OCI-LY7 (cell line): Measurements from ENCODE around the gene ARGLU1. TPM values are rescaled to one million over a fixed set of nuclear protein-coding genes. Genes with fewer than 3 reads are reported as not detected.

Experiments used
- BruUV-seq: library from RNA; stranded (reverse); fragments of 400-500 nt; replicated peaks from 2 replicates; lab custom pipeline; 2021; lab: Mats Ljungman, UMichigan
- CTCF ChIA-PET: fragments of 300-600 bp; sonication (Branson Sonifier 250); formaldehyde crosslinking; loops from one replicate; lab custom pipeline; 2022; ENCODE audit warnings: antibody characterized with exemption; ENCODE audit not compliant: unreplicated experiment; lab: Charles Lee
- POLR2A ChIA-PET: fragments of 300-600 bp; sonication (Branson Sonifier 250); formaldehyde crosslinking; loops from one replicate; lab custom pipeline; 2022; ENCODE audit warnings: antibody characterized with exemption; lab: Charles Lee
- DNase-seq: peaks from one replicate; pipeline ENCODE4 v3.0.0-alpha.2; 2015; ENCODE audit warnings: low spot score
- H2AFZ ChIP-seq: fragments of 200-600 bp; sonication (generic), shearing (Covaris generic); 2 replicates; pipeline ENCODE4 v1.6.1; 2014; ENCODE audit warnings: mild to moderate bottlenecking, antibody characterized with exemption, low read length, moderate library complexity
- H3K27ac ChIP-seq: fragments of 200-600 bp; sonication (generic); 2 replicates; pipeline ENCODE4 v1.5.1; 2014; ENCODE audit warnings: mixed run types, low read depth, mild to moderate bottlenecking, moderate library complexity, low read length, inconsistent platforms; ENCODE audit not compliant: poor library complexity, severe bottlenecking
- H3K36me3 ChIP-seq: fragments of 200-600 bp; sonication (generic); 2 replicates; pipeline ENCODE4 v1.6.1; 2014; ENCODE audit warnings: mild to moderate bottlenecking, antibody characterized with exemption, low read length, moderate library complexity, mixed read lengths; ENCODE audit not compliant: insufficient read depth
- H3K4me1 ChIP-seq: fragments of 200-600 bp; sonication (generic); 2 replicates; pipeline ENCODE4 v1.5.1; 2014; ENCODE audit warnings: mild to moderate bottlenecking, low read length; ENCODE audit not compliant: insufficient read depth, poor library complexity, severe bottlenecking
- H3K4me2 ChIP-seq: fragments of 200-600 bp; sonication (generic); 2 replicates; pipeline ENCODE4 v1.6.1; 2014; ENCODE audit warnings: mild to moderate bottlenecking, low read length
- H3K4me3 ChIP-seq: fragments of 200-600 bp; sonication (generic); 2 replicates; pipeline ENCODE4 v1.5.1; 2014; ENCODE audit warnings: mild to moderate bottlenecking, low read depth, low read length; ENCODE audit not compliant: poor library complexity, severe bottlenecking
- H3K79me2 ChIP-seq: fragments of 200-600 bp; sonication (generic); 2 replicates; pipeline ENCODE4 v1.6.1; 2016; ENCODE audit warnings: low read depth, mild to moderate bottlenecking, low read length, moderate library complexity, mixed read lengths; ENCODE audit not compliant: insufficient read depth
- H3K9me2 ChIP-seq: fragments of 200-600 bp; sonication (generic); 2 replicates; pipeline ENCODE4 v1.6.1; 2016; ENCODE audit warnings: mild to moderate bottlenecking, low read length, mixed read lengths; ENCODE audit not compliant: insufficient read depth
- H3K9me3 ChIP-seq: fragments of 200-600 bp; sonication (generic); 2 replicates; pipeline ENCODE4 v1.6.1; 2014; ENCODE audit warnings: mild to moderate bottlenecking, mixed run types, low read length, mixed read lengths
- H4K20me1 ChIP-seq: fragments of 200-600 bp; sonication (generic); 2 replicates; pipeline ENCODE4 v1.6.1; 2014; ENCODE audit warnings: mild to moderate bottlenecking, antibody characterized with exemption, low read length, moderate library complexity, mixed read lengths; ENCODE audit not compliant: insufficient read depth
- CTCF ChIP-seq: fragments of 200-600 bp; sonication (generic); conservative IDR thresholded peaks from 2 replicates; pipeline ENCODE4 v1.5.1; 2014; ENCODE audit warnings: mild to moderate bottlenecking, antibody characterized with exemption, low read length, moderate library complexity, mixed read lengths
- EZH2phosphoT487 ChIP-seq: fragments of 200-600 bp; sonication (generic); IDR thresholded peaks from 2 replicates; pipeline ENCODE4 v1.6.1; 2018; ENCODE audit warnings: low read depth, borderline replicate concordance, mild to moderate bottlenecking, mixed run types, antibody characterized with exemption, low read length, moderate library complexity, mixed read lengths
- intact Hi-C: fragments of 100-400 bp; cut with micrococcal nuclease; formaldehyde crosslinking; loops from one replicate; pipeline ENCODE4 v1.10.0; 2022; ENCODE audit not compliant: unreplicated experiment
- total RNA-seq, 2 experiments: library from RNA; depleted of rRNA in 1 of 2; stranded (reverse); fragments of >200 nt in 1 of 2; shearing (Covaris generic) in 1 of 2; gene quantifications; 2 replicates each; pipeline ENCODE4 v1.2.3, GENCODE V29; 2014 to 2022

ARGLU1 gene
- total RNA-seq, 2 experiments from 2014 or later: 71.6 to 71.9 TPM

DNA sequence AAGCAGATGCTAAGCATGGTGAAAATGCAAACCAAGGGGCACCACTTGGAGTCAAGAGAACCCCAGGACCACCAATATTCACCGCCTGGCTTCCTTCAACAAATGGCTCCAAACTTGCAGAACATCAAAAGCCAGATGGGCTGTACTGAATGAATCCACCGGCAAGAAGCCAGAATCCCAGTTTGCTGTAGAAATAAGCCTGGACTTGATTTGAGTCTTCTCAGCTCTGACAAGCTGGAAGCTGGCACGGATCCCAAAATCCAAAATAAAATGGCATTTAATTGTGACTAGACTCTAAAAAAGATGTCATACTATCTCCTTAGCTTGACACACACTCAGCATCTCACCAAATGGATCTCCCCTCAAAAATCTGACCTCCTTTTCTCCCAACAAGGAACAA lies 44.4 kb downstream of the ARGLU1 start:
- Histone ChIP-seq H4K20me1 (no peaks in the 10 kb centered on the region), H3K9me3 (no peaks in the 10 kb centered on the region), H3K27ac (no peak overlapping the region), H3K4me2 (no peak overlapping the region), H3K9me2 (no peaks in the 10 kb centered on the region), H3K79me2 (no peaks in the 10 kb centered on the region), H2AFZ (no peak overlapping the region), H3K4me3 (no peak overlapping the region), H3K4me1 (no peaks in the 10 kb centered on the region), H3K36me3 (no peaks in the 10 kb centered on the region)
- BruUV-seq: no TSS peak
- TF ChIP-seq EZH2phosphoT487 (no peak), CTCF (no peak)
- POLR2A ChIA-PET: no interaction called here
- CTCF ChIA-PET: no interaction called here
- DNase-seq: no peak
- intact Hi-C loops: no loop called here

- H3K4me3 ChIP-seq: no peak overlapping the region
- no peaks in the 10 kb centered on the region for H3K4me1 ChIP-seq
- DNase-seq: no peak
- no peak overlapping the region for H3K4me2 ChIP-seq
- BruUV-seq: no TSS peak
- H2AFZ ChIP-seq: no peak overlapping the region
- H3K79me2 ChIP-seq: no peaks in the 10 kb centered on the region
- H3K36me3 ChIP-seq: no peaks in the 10 kb centered on the region
- H3K9me2 ChIP-seq: no peaks in the 10 kb centered on the region
- intact Hi-C loops: no loop called here
- POLR2A ChIA-PET: no interaction called here
- H3K9me3 ChIP-seq: no peaks in the 10 kb centered on the region
- H3K27ac ChIP-seq: no peak overlapping the region
- no peak for TF ChIP-seq EZH2phosphoT487
- no peak for TF ChIP-seq CTCF
- no peaks in the 10 kb centered on the region for H4K20me1 ChIP-seq
- CTCF ChIA-PET: no interaction called here
These were observed 44.9 kb downstream of the ARGLU1 start for GRCh38 chr13:106522898-106523525.

DNA sequence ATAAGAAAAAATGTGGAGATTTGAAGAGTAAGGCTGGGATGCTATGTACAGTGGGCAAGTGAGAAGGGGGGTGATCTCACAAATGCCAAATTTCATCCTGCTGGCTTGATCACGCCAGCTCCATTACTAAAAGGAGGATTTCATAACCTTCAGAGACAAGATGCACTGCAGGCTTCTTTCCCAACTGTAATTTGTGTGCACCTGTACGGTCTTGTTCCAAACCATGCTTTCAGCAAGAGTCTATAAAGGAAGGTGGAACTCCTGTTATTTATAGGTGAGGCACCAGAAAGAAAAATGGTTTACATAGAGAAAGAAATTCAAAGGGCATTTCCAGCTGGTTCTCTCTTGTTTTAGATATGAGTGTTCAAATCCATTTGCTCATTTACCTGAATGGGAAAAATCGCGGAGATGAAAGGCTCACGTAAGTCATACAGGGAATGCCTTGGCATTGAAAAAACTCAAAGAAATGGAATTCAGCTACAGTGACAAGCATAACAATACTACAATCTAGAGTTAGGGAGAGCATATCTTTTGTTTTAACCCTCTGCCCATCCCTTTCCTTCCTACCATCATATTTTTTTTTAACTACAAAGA lies 45.7 kb downstream of the ARGLU1 start:
- no peak for DNase-seq
- intact Hi-C loops: no loop called here
- ChIA-PET CTCF (no interaction called here), POLR2A (interaction anchor here (0.7 kb wide), 1 partner anchor 1338 kb away, joined by 3 read pairs; no protein-coding TSS in a partner anchor)
- Histone ChIP-seq H3K9me3 (no peaks in the 10 kb centered on the region), H3K4me1 (no peaks in the 10 kb centered on the region), H2AFZ (no peak overlapping the region), H3K79me2 (no peaks in the 10 kb centered on the region), H3K27ac (no peak overlapping the region), H3K9me2 (no peaks in the 10 kb centered on the region), H3K4me3 (no peak overlapping the region), H3K36me3 (no peaks in the 10 kb centered on the region), H3K4me2 (no peak overlapping the region), H4K20me1 (no peaks in the 10 kb centered on the region)
- TF ChIP-seq EZH2phosphoT487: no peak
- no peak for TF ChIP-seq CTCF
- BruUV-seq: no TSS peak
